Measurements from ENCODE around the gene ZBTB20.

ZBTB20 gene

GRCh38 chr3:114892131-114892879 lies 254.8 kb downstream of the ZBTB20 start:
- no peaks in the 10 kb centered on the region for H3K9me2 ChIP-seq (replicated peaks; ENCODE audit: insufficient read depth, low read length)
- H3K79me2 ChIP-seq (ENCODE audit: low read length), result no peaks in the 10 kb centered on the region
- no peak overlapping the region for H3K4me3 ChIP-seq (ENCODE audit: low read length)
- H2AFZ ChIP-seq (ENCODE audit: low read length), result no peak overlapping the region
- no peaks in the 10 kb centered on the region for H3K27me3 ChIP-seq (replicated peaks; ENCODE audit: insufficient read depth, low read length)
- no peaks in the 10 kb centered on the region for H4K20me1 ChIP-seq (ENCODE audit: insufficient read depth, low read length)
- no peaks in the 10 kb centered on the region for H3F3A ChIP-seq (ENCODE audit: insufficient read depth, low read length)
- H3K4me2 ChIP-seq (ENCODE audit: low read depth, low read length), result no peak overlapping the region
- DNase-seq, result no peak
- H3K4me1 ChIP-seq (ENCODE audit: low read length), result no peaks in the 10 kb centered on the region
- no peak overlapping the region for H3K9ac ChIP-seq (ENCODE audit: low read length)
- H3K9me3 ChIP-seq (replicated peaks; ENCODE audit: insufficient read depth, low read length), result no peaks in the 10 kb centered on the region
- no peak for TF ChIP-seq EZH2 (optimal IDR thresholded peaks at IDR 0.05; ENCODE audit: low read depth, low read length)
- no peak for TF ChIP-seq CTCF (IDR thresholded peaks at IDR 0.05; ENCODE audit: low read length)
- TF ChIP-seq EZH2phosphoT487 (IDR thresholded peaks at IDR 0.05; ENCODE audit: low read length), result no peak
- H3K36me3 ChIP-seq (replicated peaks; ENCODE audit: insufficient read depth, low read length), result no peaks in the 10 kb centered on the region
- no peak overlapping the region for H3K27ac ChIP-seq (ENCODE audit: low read length)

GRCh38 chr3:114887806-114888205 lies 259.3 kb downstream of the ZBTB20 start:
- Histone ChIP-seq H3K27me3 (replicated peaks; ENCODE audit: insufficient read depth, low read length) (no peaks in the 10 kb centered on the region), H3K4me1 (ENCODE audit: low read length) (no peaks in the 10 kb centered on the region), H2AFZ (ENCODE audit: low read length) (no peak overlapping the region), H3K4me3 (ENCODE audit: low read length) (no peak overlapping the region), H3K9me2 (replicated peaks; ENCODE audit: insufficient read depth, low read length) (no peaks in the 10 kb centered on the region), H3K9ac (ENCODE audit: low read length) (no peak overlapping the region), H3F3A (ENCODE audit: insufficient read depth, low read length) (no peaks in the 10 kb centered on the region), H4K20me1 (ENCODE audit: insufficient read depth, low read length) (no peaks in the 10 kb centered on the region), H3K27ac (ENCODE audit: low read length) (no peak overlapping the region), H3K9me3 (replicated peaks; ENCODE audit: insufficient read depth, low read length) (no peaks in the 10 kb centered on the region), H3K36me3 (replicated peaks; ENCODE audit: insufficient read depth, low read length) (no peaks in the 10 kb centered on the region), H3K79me2 (ENCODE audit: low read length) (no peaks in the 10 kb centered on the region), H3K4me2 (ENCODE audit: low read depth, low read length) (no peak overlapping the region)
- no peak for DNase-seq
- no peak for TF ChIP-seq EZH2 (optimal IDR thresholded peaks at IDR 0.05; ENCODE audit: low read depth, low read length)
- no peak for TF ChIP-seq EZH2phosphoT487 (IDR thresholded peaks at IDR 0.05; ENCODE audit: low read length)
- no peak for TF ChIP-seq CTCF (IDR thresholded peaks at IDR 0.05; ENCODE audit: low read length)

- Histone ChIP-seq H3K27me3 (replicated peaks; ENCODE audit: insufficient read depth, low read length) (no peaks in the 10 kb centered on the region), H3K36me3 (replicated peaks; ENCODE audit: insufficient read depth, low read length) (no peaks in the 10 kb centered on the region), H3K4me3 (ENCODE audit: low read length) (no peak overlapping the region), H3K9me2 (replicated peaks; ENCODE audit: insufficient read depth, low read length) (no peaks in the 10 kb centered on the region), H2AFZ (ENCODE audit: low read length) (no peak overlapping the region), H3F3A (ENCODE audit: insufficient read depth, low read length) (no peaks in the 10 kb centered on the region), H3K27ac (ENCODE audit: low read length) (no peak overlapping the region), H4K20me1 (ENCODE audit: insufficient read depth, low read length) (no peaks in the 10 kb centered on the region), H3K9me3 (replicated peaks; ENCODE audit: insufficient read depth, low read length) (no peaks in the 10 kb centered on the region), H3K79me2 (ENCODE audit: low read length) (no peaks in the 10 kb centered on the region), H3K4me2 (ENCODE audit: low read depth, low read length) (no peak overlapping the region), H3K9ac (ENCODE audit: low read length) (no peak overlapping the region), H3K4me1 (ENCODE audit: low read length) (no peaks in the 10 kb centered on the region)
- no peak for DNase-seq
- TF ChIP-seq EZH2 (optimal IDR thresholded peaks at IDR 0.05; ENCODE audit: low read depth, low read length) (no peak), EZH2phosphoT487 (IDR thresholded peaks at IDR 0.05; ENCODE audit: low read length) (no peak)
Observed at GRCh38 chr3:114886905-114887304, 260.2 kb downstream of the ZBTB20 start.

All from MM.1S (cell line).